Measurements from ENCODE around the gene SP2. TPM values are rescaled to one million over a fixed set of nuclear protein-coding genes. Genes with fewer than 3 reads are reported as not detected.

The SP2 gene
- 24.0 and 26.3 TPM in 2 replicates for total RNA-seq

DNA sequence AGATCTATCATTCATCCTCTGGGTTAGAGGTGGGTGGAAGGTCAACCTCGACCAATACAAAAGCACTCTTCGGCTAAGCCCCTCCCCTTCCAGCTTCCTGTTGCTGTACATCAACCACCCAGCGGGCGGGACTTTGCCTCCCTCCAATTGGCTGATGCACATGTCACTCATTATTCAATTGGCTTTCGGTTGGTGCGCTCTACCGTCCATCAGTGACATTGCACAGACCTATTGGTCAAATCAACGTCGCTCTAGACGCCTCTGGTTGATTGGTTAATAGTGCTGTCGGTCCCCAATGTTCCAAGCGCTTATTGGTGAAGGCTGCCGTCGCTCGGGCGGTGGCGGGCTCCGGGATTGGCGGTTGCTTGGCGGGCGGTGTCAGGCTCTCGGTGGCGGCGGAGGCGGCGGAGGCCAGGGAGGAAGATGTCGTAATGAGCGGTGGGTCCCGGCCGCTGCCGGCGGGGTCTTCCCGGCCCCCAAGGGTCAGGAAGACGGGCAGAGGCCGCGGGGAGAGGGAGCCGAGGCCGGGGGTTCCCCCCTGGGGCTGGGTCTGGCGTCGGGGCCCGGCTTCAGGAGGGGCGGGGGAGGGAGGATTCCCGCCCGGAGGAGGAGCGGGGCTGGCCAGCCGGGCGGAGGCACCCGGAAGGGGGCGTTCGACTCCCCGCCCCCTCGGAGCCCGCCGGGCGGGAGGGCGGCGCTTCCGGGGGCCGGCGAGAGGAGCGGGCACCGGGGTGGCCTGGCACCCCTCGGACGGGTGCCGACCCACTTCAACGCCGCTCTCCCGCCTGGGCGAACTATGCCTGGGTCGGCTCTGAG lies at the start of gene SP2:
Gene SP2 (plus strand): TSS at position 381 of the 816 bp plus-strand sequence. CDS start 51 bp downstream, at position 432.
- DNase-seq (ENCODE audit: low spot score): peak; percentile 100
- Mint-ChIP-seq H3K4me1 (ENCODE audit: low read depth) (peaks cover 47% of the 10 kb centered on the region), H3K9me3 (no peaks in the 10 kb centered on the region), H3K4me3 (peak within 1 kb of the TSS; percentile 98), H3K27me3 (ENCODE audit: insufficient read depth) (peaks cover 3% of the 10 kb centered on the region), H3K36me3 (ENCODE audit: low read depth) (peaks cover 20% of the 10 kb centered on the region), H3K27ac (peak within 1 kb of the TSS; percentile 100)
- intact Hi-C loops (cut with micrococcal nuclease): loop anchor here (1.0 to 5.0 kb wide), 10 partner anchors 45 to 364 kb away; partner anchors contain the start of genes LRRC46, MRPL10, NPEPPS and PNPO

DNA sequence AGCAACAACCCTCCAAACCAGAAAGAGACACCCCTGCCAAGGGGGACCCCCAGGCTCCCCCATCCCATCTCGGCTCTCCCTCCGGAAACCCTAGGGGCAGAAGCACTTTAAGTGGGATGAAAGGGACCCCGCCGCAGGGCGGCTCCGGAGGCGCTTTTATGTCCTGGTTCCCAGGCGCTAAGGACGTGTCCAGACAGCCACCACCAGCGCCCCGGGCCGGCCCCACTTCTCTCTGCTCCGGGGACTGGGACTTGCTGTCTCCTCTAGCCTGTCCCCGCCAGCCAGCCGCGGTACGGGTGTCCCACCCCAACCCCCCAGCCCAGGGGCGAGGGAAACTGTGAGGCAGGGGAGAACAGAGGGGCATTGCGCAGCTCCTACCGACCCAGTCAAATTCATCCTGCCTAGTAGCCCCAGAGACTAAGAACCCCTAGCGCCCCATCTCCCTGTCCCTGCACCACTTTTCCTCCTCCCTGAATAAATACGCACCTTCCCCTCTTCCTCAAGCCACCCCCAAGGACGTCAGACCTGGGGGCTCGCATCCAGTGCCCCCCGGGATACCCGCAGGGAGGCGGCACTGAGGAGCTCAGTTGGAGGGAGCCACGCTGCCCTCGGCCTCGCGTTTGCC lies 49.2 kb upstream of the SP2 start:
- Mint-ChIP-seq H3K4me1 (ENCODE audit: low read depth) (peaks cover 20% of the 10 kb centered on the region), H3K27me3 (ENCODE audit: insufficient read depth) (peaks cover 63% of the 10 kb centered on the region), H3K9me3 (no peaks in the 10 kb centered on the region), H3K27ac (no peak overlapping the region), H3K4me3 (no peak overlapping the region), H3K36me3 (ENCODE audit: low read depth) (no peaks in the 10 kb centered on the region)
- DNase-seq (ENCODE audit: low spot score): no peak
- intact Hi-C loops (cut with micrococcal nuclease): loop anchor here (10.0 kb wide), 1 partner anchor 768 kb away; the partner anchor contains the start of genes HOXB7 and HOXB8

GRCh38 chr17:47847341-47848197 lies 48.5 kb upstream of the SP2 start:
- DNase-seq (ENCODE audit: low spot score): no peak
- Mint-ChIP-seq H3K4me3 (no peak overlapping the region), H3K27ac (no peak overlapping the region), H3K9me3 (no peaks in the 10 kb centered on the region), H3K27me3 (ENCODE audit: insufficient read depth) (peaks cover 70% of the 10 kb centered on the region), H3K36me3 (ENCODE audit: low read depth) (no peaks in the 10 kb centered on the region), H3K4me1 (ENCODE audit: low read depth) (peaks cover 21% of the 10 kb centered on the region)
- intact Hi-C loops (cut with micrococcal nuclease): loop anchor here (2.0 to 10.0 kb wide), 2 partner anchors 17 to 767 kb away; partner anchors contain the start of genes HOXB7 and HOXB8

- no peak overlapping the region for H3K4me3 Mint-ChIP-seq
- no peaks in the 10 kb centered on the region for H3K36me3 Mint-ChIP-seq (ENCODE audit: low read depth)
- peaks cover 19% of the 10 kb centered on the region for H3K4me1 Mint-ChIP-seq (ENCODE audit: low read depth)
- H3K27ac Mint-ChIP-seq: no peak overlapping the region
- intact Hi-C loops (cut with micrococcal nuclease): loop anchor here (2.0 to 10.0 kb wide), 2 partner anchors 17 to 767 kb away; partner anchors contain the start of genes HOXB7 and HOXB8
- peaks cover 76% of the 10 kb centered on the region for H3K27me3 Mint-ChIP-seq (ENCODE audit: insufficient read depth)
- no peak for DNase-seq (ENCODE audit: low spot score)
- no peaks in the 10 kb centered on the region for H3K9me3 Mint-ChIP-seq
Observed at GRCh38 chr17:47848198-47848513, 47.9 kb upstream of the SP2 start.

DNA sequence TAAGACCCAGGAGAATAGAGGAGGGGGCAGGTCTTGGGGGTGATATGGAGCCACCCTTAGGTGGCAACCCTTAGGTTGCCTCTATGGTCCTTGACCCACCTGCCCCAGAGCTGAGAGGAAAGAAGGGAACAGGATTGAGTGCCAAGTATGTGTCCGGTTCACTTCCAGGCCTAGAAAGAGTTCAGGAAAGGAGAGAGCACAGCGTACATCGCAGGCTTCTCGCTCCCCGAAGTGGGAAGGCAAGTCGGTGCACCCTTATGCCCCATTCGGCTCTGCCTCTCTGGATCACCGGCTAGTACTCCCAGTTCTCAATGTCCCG lies 45.7 kb upstream of the SP2 start:
- no peak for DNase-seq (ENCODE audit: low spot score)
- no peaks in the 10 kb centered on the region for H3K9me3 Mint-ChIP-seq
- H3K27ac Mint-ChIP-seq: no peak overlapping the region
- intact Hi-C loops (cut with micrococcal nuclease): no loop called here
- H3K4me1 Mint-ChIP-seq (ENCODE audit: low read depth): peaks cover 29% of the 10 kb centered on the region
- peak overlapping the region; percentile 48 for H3K4me3 Mint-ChIP-seq
- no peaks in the 10 kb centered on the region for H3K36me3 Mint-ChIP-seq (ENCODE audit: low read depth)
- peaks cover 85% of the 10 kb centered on the region for H3K27me3 Mint-ChIP-seq (ENCODE audit: insufficient read depth)

DNA sequence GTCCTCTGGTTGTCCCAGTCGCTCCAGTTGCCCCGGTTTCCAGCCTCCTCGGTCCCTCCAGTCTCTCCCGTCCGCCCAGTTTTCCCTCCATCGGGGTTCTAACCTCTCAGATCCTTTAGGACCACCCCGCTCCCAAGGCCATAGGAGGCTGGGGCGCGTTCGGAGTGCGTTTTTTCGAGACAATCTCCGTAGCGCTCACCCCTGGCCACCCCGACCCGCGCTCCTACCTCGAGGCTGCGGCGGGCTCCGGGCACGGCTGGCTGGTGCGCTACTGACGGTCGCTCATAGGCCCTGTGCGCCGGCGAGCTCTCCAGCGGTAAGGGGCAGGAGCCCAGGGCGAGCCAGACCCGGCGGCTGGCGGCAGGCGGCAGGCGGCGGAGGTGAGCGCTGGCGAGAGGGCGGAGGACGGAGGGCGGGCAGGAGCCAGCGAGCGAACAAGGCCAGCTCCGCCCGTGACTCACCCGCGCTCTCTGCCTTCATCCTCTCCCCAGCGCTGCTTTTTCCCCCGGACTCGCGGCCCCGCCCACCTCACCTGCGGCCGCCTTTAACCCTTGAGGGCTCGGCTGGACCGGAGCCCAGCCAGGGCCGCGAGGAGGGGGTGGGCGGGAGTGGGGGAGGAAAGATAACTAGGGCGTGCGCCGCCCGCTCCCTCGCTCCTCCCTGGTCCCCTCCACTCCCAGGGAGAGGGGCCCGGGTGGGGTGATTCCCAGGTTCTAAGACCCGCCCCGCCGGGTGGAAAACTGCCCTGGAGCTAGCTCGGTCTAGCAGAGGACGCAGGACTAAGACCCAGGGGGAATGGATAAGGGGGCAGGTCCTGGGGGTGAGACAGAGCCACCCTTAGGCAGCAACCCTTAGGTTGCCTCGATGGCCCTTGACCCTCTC lies 45.1 kb upstream of the SP2 start, which contains the start of gene SP6:
Gene SP6 (minus strand): TSS at position 472 of the 882 bp plus-strand sequence. CDS start 2,734 bp downstream, outside the sequence.
- H3K27me3 Mint-ChIP-seq (ENCODE audit: insufficient read depth): peaks cover 87% of the 10 kb centered on the region
- no peaks in the 10 kb centered on the region for H3K9me3 Mint-ChIP-seq
- peak within 1 kb of the TSS; percentile 55 for H3K4me3 Mint-ChIP-seq
- intact Hi-C loops (cut with micrococcal nuclease): no loop called here
- peak; percentile 50 for DNase-seq (ENCODE audit: low spot score)
- H3K27ac Mint-ChIP-seq: no peak within 1 kb of the TSS
- H3K36me3 Mint-ChIP-seq (ENCODE audit: low read depth): no peaks in the 10 kb centered on the region
- peaks cover 29% of the 10 kb centered on the region for H3K4me1 Mint-ChIP-seq (ENCODE audit: low read depth)

- no peaks in the 10 kb centered on the region for H3K9me3 Mint-ChIP-seq
- DNase-seq (ENCODE audit: low spot score): no peak
- peaks cover 85% of the 10 kb centered on the region for H3K27me3 Mint-ChIP-seq (ENCODE audit: insufficient read depth)
- peaks cover 29% of the 10 kb centered on the region for H3K4me1 Mint-ChIP-seq (ENCODE audit: low read depth)
- intact Hi-C loops (cut with micrococcal nuclease): no loop called here
- peak overlapping the region; percentile 55 for H3K4me3 Mint-ChIP-seq
- H3K27ac Mint-ChIP-seq: no peak overlapping the region
- no peaks in the 10 kb centered on the region for H3K36me3 Mint-ChIP-seq (ENCODE audit: low read depth)
Observed at GRCh38 chr17:47851764-47852112, 44.3 kb upstream of the SP2 start.

GRCh38 chr17:47852113-47852949 lies 43.7 kb upstream of the SP2 start:
- Mint-ChIP-seq H3K27ac (no peak overlapping the region), H3K27me3 (ENCODE audit: insufficient read depth) (peaks cover 84% of the 10 kb centered on the region), H3K9me3 (no peaks in the 10 kb centered on the region), H3K36me3 (ENCODE audit: low read depth) (no peaks in the 10 kb centered on the region), H3K4me1 (ENCODE audit: low read depth) (peaks cover 29% of the 10 kb centered on the region), H3K4me3 (peak overlapping the region; percentile 55)
- intact Hi-C loops (cut with micrococcal nuclease): no loop called here
- DNase-seq (ENCODE audit: low spot score): no peak

DNA sequence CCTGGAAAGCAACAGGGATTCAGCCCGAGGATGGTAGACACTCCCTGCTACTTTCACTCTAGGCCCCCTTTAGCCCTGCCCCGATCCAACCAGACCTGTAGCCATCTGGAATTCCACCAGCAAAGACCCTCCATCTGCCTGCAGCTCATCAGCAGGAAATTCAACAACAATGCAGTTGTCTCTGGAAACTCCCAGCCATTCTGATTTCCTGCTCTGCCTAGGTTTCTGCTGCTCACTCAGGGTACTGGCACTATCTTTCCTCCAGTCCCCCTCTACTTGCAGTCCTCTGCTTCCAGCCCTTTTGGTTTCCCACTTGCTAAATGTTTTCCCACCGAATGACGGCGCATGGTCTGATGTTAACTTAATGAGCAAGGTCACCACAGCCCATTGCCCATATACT lies 42.4 kb upstream of the SP2 start:
- intact Hi-C loops (cut with micrococcal nuclease): no loop called here
- H3K27ac Mint-ChIP-seq: no peak overlapping the region
- no peak overlapping the region for H3K4me3 Mint-ChIP-seq
- DNase-seq (ENCODE audit: low spot score): no peak
- peaks cover 82% of the 10 kb centered on the region for H3K27me3 Mint-ChIP-seq (ENCODE audit: insufficient read depth)
- H3K9me3 Mint-ChIP-seq: no peaks in the 10 kb centered on the region
- H3K4me1 Mint-ChIP-seq (ENCODE audit: low read depth): peaks cover 29% of the 10 kb centered on the region
- H3K36me3 Mint-ChIP-seq (ENCODE audit: low read depth): no peaks in the 10 kb centered on the region

DNA sequence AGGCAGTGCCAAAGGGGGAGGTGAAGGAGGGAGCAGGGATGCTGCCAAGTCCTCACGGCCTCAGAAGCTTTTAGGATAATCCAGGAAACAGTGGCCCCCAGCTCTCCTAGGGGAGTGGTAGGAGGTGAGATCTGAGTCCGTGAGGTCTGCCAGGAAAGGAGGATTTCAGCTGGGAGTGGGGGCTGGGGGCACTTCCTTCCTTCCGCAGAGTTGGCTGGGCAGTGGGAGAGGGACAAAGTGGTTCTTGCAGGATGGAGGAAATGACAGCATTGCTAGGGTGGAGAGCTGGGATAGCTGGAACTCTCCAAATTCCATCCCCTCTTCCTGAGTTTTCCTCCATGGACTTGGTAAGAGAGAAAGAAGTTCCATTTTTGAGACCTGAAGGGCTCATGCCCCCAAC lies 40.3 kb upstream of the SP2 start:
- intact Hi-C loops (cut with micrococcal nuclease): no loop called here
- Mint-ChIP-seq H3K27ac (no peak overlapping the region), H3K36me3 (ENCODE audit: low read depth) (no peaks in the 10 kb centered on the region), H3K4me1 (ENCODE audit: low read depth) (peaks cover 24% of the 10 kb centered on the region), H3K4me3 (no peak overlapping the region), H3K27me3 (ENCODE audit: insufficient read depth) (peaks cover 71% of the 10 kb centered on the region), H3K9me3 (no peaks in the 10 kb centered on the region)
- DNase-seq (ENCODE audit: low spot score): no peak

DNA sequence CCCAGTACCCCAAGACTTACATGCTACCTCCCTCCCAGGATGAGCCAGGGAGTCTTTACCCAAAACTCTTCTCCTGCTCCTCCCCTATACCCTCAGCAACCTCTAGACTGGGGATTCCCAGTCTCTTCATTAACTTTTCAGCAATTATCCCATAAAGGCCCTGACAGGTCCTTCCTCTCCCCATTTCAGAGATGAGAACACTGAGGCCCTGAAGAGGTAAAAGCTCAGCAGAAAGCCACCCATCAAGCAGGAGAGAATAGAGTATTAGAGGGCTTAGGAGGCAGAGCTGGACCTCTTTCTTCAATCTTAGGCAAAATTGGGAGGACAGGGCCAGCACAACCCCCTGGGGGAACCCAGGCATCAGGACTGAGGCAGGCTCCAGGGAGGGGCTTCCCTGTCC lies 39.2 kb upstream of the SP2 start:
- H3K27me3 Mint-ChIP-seq (ENCODE audit: insufficient read depth): peaks cover 64% of the 10 kb centered on the region
- no peaks in the 10 kb centered on the region for H3K9me3 Mint-ChIP-seq
- no peak overlapping the region for H3K4me3 Mint-ChIP-seq
- peaks cover 22% of the 10 kb centered on the region for H3K4me1 Mint-ChIP-seq (ENCODE audit: low read depth)
- no peak overlapping the region for H3K27ac Mint-ChIP-seq
- no peaks in the 10 kb centered on the region for H3K36me3 Mint-ChIP-seq (ENCODE audit: low read depth)
- intact Hi-C loops (cut with micrococcal nuclease): no loop called here
- DNase-seq (ENCODE audit: low spot score): no peak

Data from activated T-helper 1 cell treated with anti-CD3 and anti-CD28 coated beads, Interleukin-12 subunit alpha, Interleukin-12 subunit beta, Interleukin-2, Interleukin-4 antibody, amounts not matched to agents 30 ng/mL and 10 ng/mL and 1 ng/mL, durations not matched to agents 14 hours and 24 hours and 36 hours (primary cell).